Endometrial microvascular endothelial cells (primary cell): ENCODE results near the gene ZMIZ1. TPM values are rescaled to one million over a fixed set of nuclear protein-coding genes. Genes with fewer than 3 reads are reported as not detected.

Experiments
- in situ Hi-C: cut with HindIII; loops from 2 replicates; pipeline ENCODE4 v1.10.0; 2017; ENCODE audit warnings: low sequenced_read_pairs, low pct_unique_long_range_greater_than_20kb; ENCODE audit errors: inconsistent ontology term
- total RNA-seq: library from RNA; depleted of rRNA; stranded (reverse); fragments of >200 nt; gene quantifications from one replicate; pipeline ENCODE4 v1.2.3, GENCODE V29; 2015; ENCODE audit errors: inconsistent ontology term

The ZMIZ1 gene
- total RNA-seq, 1 donor from 2014 or later, result 19.5 TPM

DNA sequence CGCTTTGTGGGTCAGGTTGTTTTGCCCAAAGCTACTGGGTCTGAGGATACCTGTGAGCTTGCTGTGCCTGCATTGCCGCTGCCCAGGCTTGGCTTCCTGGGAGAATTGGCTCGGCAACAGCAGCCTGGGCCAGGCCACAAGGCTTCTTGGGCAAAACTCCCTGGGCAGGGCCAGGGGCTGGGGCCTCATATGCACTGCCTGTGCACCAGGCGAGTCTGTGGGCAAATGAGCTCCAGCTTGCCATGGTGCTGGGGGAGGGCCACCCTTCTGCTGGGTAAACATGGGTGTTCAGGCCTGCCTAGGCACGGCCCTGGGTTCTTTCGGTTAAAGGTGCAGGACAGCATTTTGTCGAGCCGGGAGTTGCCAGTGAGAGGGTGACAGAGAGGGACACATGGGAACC lies 19.4 kb downstream of the ZMIZ1 start:
- in situ Hi-C loops, result no loop called here

DNA sequence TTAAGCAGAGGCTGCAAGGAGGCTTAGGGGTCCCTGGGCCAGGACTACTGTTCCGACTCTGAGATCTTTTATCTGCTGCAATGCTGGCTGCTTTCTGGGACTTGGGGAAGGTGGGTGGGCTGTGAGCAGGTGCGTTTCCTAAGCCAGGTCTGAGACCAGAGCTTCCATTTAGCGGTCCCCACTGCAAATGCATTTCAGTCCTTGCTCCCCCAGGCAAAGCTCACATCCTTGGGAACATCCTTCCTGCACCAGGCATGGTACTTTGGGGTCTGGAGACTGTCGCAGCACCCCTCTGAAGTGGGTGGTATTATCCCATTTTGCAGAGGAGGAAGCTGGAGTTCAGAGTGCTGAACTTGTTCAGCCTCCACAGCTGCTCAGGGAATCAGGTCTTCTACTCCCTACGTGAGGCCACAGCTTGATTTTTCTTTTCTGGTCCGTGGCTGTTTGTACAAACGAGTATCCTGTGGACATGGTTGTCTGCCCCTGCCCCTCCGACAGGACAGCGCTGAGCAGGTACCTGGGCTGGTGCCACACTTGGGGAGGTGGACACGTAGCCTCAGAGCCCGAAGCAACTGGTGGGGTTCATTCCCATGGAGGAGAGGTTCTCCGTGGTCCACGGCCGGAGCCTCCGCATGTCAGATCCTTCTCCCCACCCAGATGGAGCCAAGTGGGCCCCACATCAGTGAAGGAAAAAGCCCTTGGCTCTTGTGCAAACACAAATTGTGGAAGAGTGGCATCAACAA lies 20.0 kb downstream of the ZMIZ1 start:
- in situ Hi-C loops, result no loop called here

DNA sequence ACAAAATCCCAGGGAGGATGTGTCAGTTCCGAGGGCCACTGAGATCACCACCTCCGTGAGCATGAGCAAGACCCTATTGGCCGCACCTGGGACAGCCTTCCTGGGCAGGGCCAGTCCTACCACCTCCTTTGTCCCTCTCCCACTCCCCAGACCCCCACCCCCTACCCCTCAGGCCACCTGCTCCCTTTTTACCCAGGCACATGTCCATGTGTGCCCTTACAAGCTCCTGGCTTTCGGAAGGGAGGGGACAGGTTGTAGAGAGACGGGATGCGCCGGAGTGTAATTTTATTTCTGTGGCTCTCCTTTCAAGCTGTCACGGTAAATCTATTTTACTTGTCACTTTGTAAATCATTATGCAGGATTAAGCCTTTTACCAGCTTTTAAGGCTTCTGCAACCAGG lies 20.9 kb downstream of the ZMIZ1 start:
- in situ Hi-C loops, result no loop called here

DNA sequence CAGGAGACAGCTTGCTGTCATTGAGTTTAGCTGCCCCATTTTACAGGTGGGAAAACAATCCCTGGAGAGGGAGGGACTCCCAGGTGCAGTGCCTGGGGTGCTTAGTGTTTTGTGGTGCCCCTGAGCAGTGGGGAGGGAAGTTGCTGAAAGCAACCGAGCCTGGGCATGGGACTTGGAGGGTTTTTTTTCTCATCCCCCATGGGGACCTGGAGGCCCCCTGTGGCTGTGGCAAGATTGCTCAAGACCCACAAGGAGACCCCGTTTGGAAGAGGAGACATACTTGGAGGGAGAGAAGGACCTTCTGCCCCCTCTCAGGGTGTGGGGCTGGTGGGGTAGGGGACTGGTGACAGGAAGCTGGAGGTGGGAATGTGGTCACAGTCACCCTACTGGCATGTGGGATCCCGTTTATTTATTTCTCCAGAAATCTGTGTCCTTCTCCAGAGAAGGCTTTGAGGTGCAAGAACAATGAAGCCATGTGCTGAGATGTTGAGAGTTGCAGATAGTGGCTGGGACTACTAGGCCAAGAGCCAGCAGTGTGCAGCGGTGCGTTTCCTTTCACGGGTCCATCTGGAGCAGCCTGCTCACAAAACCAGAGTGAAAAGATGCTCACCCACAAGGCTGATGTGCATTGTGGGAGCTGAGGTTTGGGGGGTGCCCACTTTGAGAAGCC lies 21.5 kb downstream of the ZMIZ1 start:
- in situ Hi-C loops, result no loop called here

DNA sequence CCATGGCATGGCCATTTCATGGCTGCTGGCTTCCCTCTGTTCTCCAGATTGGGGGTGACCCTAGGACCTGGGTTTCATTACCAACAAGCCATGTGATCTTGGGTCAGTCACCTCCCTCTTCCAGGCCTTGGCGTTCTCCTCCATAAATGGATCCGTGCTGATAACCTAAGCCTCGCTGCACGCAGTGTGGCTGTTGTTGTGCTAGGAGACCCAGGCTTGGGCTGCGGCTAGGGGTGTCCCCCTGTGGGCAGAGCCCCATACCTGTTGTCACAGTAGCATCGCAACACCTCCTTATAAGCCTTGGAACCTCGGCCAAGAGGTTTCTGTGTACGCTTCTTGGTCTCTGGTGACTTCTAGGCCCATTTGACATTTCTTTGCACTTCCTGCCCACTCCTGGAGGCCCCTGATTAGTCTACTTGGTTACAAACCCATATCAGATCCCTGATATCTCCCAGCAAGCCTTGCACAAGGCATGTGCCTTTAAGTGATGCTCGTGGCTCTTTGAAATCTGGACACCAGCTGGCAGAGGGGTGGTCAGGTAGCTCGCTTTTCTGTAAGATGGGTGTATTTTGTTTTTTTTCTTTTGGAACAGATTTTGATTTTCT lies 23.6 kb downstream of the ZMIZ1 start:
- in situ Hi-C loops, result no loop called here

DNA sequence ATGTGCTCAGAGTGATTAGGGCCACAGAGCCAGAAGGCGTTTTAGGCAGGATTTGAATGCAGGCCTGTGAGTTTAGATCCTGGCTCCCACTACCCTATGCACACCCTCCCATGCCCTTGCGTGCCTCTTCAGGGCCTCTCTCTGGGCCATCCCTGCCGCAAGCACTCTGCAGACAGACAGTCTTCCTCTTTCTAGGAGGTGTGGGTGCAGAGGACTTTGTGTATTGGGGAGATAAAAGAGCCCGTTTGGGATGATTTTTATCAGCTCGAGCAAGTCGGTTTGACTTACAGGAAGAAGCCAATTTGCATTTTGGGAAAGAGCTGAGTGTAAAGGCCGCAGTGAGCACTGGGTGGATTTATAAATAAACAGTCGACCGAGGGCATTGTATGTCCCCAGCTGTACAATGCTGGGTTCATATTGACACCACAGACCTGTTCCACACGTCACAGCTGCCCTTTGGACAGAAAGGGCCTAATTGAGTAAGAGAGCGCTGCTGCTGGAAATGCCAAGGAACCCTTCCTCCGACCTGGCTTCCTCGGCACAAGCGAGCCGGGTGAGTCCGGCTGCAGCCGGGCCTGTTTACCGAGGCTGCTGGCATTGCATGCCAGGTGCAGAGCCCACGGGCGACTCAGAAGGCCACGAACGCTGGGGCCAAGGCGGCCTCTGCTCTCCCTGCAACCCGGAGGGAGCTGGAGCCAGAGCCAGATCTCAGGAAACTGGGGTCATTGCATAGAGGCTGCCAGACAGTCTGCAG lies 25.1 kb downstream of the ZMIZ1 start:
- in situ Hi-C loops, result no loop called here

DNA sequence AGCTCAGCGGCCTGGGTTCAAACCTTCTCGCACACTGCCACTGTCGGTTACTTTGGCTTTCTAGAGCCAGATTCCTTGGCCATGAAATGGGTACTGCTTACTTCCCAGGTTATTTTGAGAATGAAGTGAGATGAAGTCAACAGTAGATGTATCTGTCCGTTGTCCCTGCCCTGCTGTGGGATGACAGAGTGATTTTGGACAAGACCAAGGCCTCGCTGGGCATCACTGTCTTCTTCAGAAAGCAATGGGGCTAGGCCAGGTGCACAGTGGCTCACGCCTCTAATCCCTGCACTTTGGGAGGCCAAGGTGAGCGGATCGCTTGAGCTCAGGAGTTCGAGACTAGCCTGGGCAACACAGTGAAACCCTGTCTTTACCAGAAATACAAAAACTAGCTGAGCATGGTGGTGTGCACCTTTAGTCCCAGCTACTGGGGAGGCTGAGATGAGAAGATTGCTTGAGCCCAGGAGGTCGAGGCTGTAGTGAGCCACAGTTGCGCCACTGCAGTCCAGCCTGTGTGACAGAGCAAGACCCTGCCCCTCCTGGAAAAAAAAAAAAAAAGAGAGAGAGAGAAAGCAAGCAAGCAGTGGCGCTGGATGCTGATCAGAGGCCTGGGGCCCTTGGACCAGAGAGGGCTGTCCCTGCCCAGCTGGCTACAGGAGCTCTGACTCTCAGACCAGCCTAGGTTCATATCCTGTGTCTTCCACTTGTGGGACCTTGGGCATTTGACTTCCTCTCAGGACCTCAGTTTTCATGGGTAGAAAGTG lies 25.8 kb downstream of the ZMIZ1 start:
- in situ Hi-C loops, result no loop called here

DNA sequence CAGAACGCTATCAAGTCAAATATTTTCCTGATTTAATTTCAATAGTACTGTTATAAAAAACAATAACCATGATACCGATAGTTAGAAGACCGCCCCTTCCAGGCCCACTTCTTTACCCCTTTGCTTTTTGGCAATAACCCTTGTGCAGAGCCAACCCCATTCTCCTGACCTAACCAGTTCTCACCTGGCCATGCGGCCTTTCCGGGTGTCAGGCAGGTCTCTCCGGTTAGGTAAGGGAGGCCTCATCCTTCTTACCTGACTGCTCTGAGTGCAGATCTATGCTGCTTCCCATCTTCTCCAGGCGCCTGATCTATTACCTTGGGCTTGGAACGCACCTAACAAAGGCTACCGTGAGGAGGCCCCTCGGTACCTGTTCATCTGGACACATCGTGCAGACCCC lies 26.6 kb downstream of the ZMIZ1 start:
- in situ Hi-C loops, result no loop called here

DNA sequence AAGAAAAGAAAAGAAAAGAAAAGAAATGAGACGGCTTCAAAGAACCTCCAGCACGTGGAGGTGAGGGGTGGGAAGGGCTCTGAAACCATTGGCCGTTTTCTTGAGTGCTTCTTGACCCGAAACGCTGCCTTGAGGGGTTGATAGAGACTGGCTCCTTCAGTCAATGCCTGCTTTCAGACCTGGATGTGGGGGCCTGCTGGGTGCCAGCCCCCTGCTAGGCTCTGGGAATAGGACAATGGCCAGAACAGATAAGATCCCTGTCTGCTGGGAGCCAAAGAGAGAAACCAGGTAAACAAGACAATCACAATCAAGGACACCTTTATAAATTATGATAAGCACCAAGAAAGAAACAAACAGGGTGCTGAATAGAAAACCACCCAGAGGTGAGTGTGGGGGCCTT lies 27.7 kb downstream of the ZMIZ1 start:
- in situ Hi-C loops, result no loop called here

DNA sequence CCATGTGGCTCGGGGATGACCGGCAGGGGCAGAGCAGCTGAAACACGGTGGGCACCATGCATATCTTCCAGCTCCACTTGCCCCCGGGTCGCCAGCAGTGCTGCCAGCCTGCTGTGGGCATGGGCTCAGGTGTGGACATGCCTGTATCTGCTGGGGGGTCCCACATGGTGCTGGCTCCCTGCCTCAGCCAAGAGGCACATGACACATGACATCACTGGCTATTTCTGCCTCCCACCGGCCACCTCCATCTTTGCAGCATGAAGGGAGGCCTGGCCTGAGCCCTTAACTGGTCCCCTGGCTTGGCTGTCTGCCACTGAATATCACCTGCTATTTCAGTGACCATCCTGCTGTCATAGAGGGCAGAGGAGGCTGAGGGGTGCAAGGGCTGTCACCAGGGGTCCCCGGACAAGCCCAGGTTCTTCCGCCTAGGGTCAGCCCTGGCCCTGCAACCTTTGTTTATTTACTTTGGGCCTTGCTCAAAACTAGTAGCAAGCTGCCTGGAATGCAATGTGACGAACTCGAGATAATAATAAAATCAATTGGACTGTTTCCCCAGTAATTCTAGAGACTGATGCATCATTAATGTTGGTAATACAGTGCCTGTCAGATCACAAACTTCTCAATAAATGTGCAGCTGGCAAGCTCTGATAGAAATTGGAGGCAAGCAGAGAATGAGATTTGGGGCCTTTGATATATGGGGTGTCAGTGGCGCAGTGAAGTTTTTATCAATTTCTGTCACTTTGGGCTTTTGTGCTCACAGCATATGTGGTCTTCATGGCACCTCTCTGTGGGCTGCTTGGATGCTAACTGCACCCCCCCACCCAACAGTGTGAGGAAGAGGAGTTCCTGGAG lies 28.5 kb downstream of the ZMIZ1 start:
- in situ Hi-C loops, result no loop called here

DNA sequence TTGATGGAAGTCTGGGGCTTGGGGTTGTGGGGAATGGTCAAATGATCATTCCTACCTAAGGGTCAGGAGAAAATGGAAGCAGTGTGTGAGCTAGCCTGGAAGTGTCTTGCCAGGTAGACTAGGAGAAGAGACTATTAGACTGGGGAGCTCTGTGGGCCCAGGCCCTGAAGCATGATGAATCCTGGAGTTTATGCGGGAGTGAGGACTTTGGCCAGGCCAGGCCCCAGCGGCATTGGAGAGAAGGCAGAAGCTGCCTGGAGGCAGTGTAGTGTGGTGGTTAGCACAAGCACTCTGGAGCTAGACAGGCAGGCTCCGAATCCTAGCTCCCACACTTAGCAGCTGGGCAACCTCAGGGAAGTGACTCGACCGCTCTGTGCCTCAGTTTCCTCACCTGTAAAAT lies 29.3 kb downstream of the ZMIZ1 start:
- in situ Hi-C loops, result no loop called here

DNA sequence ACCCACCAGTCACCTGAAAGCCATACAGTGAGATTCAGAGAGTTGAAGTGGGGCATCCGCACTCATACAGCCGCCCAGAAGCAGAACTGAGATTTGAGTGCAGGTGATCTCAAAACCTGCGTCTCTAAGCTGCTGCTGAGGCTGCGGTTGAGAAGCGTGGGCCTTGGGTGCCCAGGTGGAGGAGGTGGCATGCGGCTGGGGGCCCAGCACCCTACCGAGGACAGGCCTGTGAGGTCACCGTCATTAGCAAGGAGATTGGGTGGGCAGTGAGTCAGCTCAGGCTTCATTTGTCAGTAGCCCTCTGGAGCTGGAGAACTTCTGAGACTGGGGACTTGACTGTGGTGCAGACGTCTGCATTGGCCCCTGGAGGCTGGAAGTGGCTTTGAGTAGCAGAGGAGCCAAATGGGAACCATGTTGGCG lies 29.8 kb downstream of the ZMIZ1 start:
- in situ Hi-C loops, result no loop called here

DNA sequence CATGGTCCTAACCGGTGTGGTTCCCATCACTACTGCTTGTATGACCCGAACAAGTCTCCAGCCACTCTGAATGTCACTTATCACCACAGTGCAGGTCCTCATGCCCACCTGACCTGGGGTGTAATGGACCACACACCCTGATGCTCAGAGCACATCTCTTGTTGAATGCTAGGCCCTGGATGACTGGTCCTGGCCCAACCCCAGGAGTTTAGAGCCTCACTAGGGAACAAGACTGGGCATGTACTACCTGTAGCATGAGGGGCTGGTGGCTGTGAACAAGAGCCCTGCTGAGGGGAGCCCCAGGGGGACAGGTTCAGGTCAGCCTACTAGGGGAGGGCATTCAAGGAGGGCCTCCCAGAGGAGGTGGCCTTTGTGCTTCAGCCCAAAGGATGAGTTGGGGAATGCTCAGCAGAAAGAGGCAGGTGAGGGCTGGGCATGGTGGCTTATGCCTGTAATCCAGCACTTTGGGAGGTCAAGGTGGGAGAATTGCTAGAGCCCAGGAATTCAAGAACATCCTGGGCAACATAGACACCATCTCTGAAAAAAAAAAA lies 31.2 kb downstream of the ZMIZ1 start:
- in situ Hi-C loops, result no loop called here

DNA sequence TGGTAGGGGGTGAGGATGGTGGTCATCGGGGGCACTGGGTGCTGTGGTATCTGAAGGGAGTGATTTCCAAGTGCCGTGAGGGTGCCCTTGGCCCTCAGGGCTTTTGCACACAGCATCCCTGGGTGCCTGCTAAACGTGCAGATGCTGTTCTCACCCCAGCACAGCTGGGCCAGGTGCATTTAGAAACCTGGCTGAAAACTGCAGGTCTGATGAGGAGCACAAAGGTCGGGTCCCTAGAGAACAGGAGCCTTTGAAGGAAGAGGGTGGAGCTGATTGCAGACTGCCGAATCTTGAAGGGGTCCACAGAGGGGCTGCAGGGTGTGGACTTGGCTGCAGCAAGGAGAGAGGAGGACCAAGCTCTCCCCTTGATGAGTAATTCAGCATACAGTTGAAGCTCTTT lies 32.0 kb downstream of the ZMIZ1 start:
- in situ Hi-C loops, result no loop called here

DNA sequence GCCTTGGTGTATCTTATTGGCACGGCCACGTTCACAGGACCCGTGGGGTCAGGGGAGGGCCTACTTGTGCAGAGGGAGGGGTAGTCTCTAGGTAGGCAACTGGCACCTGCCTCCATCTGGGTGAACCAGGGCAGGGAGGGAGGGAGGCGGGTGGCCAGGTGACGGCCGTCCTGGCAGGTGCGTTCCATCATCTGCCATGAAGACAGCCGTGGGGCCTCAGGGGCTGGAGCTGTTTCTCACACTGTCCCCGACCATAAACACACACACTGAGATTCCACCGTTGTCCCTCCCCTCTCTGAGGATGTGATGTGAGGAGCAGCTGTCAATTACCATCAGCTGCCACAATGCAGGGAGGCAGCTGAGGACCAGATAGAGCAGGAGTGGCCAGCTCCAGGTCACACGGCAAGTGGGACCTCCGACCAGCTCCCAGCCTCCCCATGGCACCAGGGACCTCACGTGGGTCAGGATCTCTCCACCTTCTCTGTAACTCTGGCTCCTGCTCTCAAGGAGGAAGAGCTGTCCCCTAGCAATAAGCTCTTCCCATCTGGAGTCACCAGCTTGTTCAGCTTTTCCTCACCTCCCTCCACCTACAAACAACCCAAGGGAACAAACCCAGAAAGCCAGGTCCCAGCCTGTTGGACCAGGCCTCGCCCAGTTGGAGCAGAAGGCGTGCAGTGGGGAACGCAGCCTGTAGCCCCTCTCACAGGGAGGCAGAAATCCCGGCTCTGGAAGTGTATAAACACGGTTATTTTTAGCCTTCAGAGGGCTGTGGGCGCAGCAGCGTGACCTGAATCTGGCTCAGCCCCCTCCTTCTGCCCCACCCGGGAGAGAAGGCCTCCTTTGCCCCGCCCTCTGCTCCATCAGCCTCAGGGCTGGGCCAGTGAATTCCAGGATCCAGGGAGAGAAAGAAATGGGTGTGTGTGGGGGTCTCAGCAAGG lies 33.1 kb downstream of the ZMIZ1 start:
- in situ Hi-C loops, result no loop called here

DNA sequence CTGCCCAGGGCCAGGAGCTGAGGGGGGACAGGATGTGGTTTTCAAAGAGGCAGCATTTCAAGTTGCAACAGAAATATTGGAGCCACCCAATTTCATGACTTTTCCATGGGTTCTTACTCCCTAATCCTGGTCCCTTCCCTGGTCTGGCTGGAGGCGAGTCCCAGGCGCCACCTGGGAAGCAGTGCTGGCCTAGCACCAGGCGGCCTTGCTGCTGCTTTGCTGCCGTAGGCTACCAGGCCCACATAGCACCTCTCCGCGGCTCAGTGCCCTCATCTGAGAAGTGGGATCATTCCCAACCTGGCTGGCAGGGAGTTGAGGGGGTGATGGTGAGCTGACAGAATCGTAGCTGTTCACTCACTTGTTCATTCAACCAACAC lies 33.7 kb downstream of the ZMIZ1 start:
- in situ Hi-C loops, result no loop called here

DNA sequence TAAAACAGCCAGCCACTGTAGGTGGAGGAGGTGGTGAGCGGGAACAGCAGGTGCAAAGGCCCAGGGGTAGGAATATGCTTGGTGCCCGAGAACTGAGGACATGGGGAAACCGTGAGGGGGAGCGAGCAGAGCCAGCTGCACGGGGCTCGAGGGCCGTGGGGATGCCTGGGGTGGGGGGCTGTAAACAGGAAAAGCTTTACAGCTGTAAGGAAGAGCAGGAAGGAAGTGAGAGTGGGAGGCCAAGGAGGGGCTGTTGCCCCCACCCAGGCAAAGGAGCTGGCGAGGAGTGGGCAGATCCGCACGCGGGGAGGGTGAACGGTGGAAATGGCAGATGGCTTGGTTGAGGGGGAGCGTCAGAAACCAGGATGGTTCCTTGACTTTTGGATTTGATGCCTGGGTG lies 34.4 kb downstream of the ZMIZ1 start:
- in situ Hi-C loops, result no loop called here
